Measurements from ENCODE around the gene DICER1. TPM values are rescaled to one million over a fixed set of nuclear protein-coding genes. Genes with fewer than 3 reads are reported as not detected.

The DICER1 gene
- total RNA-seq, 2 experiments from 2014 or later: 39.9 to 40.9 TPM

DNA sequence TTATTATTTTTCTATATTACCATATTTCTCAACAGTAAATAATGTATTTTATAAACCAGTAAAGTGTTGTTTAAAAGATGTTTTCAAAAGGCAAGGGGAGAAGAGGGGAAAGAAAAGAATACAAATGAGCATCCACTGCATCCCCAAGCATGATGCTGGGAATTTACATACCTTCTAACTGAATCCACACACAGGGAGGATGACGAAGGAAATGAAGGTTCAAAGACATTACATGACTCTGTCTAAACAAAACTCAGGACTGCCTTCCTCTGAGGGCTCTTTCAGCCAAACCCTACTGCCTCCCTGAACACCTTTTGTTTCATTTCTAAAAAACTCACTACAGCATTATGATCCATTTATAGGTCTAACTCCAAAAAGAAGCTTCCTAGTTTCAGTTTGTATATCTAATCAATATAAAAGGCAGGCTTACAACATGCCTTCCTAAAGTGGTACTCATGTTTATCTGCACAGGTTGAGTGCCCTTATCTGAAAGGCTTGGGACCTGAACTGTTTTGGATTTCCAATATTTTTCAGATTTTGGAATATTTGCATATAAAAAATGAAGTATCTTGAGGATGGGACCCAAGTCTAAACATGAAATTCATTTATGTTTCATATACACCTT is 30.3 kb downstream of the DICER1 start:
- no peak overlapping the region for H3K27ac Mint-ChIP-seq
- intact Hi-C loops (cut with micrococcal nuclease): no loop called here
- no peak for DNase-seq
- ChIA-PET POLR2A (no interaction called here), CTCF (no interaction called here)
- peaks cover 51% of the 10 kb centered on the region for H3K36me3 Mint-ChIP-seq
- peaks cover 28% of the 10 kb centered on the region for H3K4me1 Mint-ChIP-seq (ENCODE audit: low read depth)
- no peak overlapping the region for H3K4me3 Mint-ChIP-seq
- no peaks in the 10 kb centered on the region for H3K27me3 Mint-ChIP-seq
- H3K9me3 Mint-ChIP-seq: no peaks in the 10 kb centered on the region

DNA sequence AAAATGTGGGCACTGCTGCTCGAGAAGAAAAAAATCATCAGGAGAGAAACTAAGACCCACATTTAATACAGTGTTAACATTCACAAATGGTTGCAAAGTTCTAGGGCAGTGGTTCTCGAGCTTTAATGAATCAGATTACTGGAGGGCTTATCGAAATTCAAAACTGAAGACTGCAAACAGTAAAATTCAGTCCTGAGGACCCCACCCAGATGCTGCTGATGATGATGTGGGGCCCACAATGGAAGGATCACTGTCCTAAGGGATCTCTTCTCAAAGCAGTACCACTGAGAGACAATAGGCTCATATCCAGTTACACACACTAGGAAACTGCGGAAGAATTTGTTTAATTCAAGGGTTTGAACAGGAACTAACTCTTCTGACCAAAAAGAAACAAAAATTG is 31.4 kb downstream of the DICER1 start:
- peaks cover 50% of the 10 kb centered on the region for H3K36me3 Mint-ChIP-seq
- POLR2A ChIA-PET: no interaction called here
- no peak overlapping the region for H3K27ac Mint-ChIP-seq
- intact Hi-C loops (cut with micrococcal nuclease): no loop called here
- CTCF ChIA-PET: no interaction called here
- H3K4me1 Mint-ChIP-seq (ENCODE audit: low read depth): peaks cover 26% of the 10 kb centered on the region
- no peak for DNase-seq
- H3K27me3 Mint-ChIP-seq: no peaks in the 10 kb centered on the region
- H3K4me3 Mint-ChIP-seq: no peak overlapping the region
- H3K9me3 Mint-ChIP-seq: no peaks in the 10 kb centered on the region

DNA sequence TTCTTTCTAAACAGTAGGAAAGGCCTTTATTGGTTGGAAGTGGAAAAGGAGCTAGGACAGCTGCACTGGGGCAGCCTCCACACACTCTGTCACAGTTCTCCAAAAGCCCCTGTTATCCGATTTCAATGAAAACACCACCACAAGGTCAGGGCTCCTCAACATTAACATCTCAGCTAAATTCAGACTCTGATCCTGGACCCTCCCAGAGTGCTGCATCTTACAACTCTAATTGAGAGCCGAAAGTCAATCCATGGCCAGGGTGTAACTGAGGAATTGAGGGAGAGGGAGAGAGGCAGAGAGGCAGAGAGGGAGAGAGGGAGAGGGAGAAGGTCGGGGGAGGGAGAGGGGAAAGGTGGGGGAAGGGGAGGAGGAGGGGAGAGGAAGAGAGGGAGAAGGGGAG is 32.1 kb downstream of the DICER1 start:
- Mint-ChIP-seq H3K27ac (no peak overlapping the region), H3K27me3 (no peaks in the 10 kb centered on the region), H3K9me3 (no peaks in the 10 kb centered on the region), H3K4me3 (no peak overlapping the region), H3K4me1 (ENCODE audit: low read depth) (peaks cover 23% of the 10 kb centered on the region), H3K36me3 (peaks cover 49% of the 10 kb centered on the region)
- ChIA-PET CTCF (no interaction called here), POLR2A (no interaction called here)
- intact Hi-C loops (cut with micrococcal nuclease): no loop called here
- no peak for DNase-seq

DNA sequence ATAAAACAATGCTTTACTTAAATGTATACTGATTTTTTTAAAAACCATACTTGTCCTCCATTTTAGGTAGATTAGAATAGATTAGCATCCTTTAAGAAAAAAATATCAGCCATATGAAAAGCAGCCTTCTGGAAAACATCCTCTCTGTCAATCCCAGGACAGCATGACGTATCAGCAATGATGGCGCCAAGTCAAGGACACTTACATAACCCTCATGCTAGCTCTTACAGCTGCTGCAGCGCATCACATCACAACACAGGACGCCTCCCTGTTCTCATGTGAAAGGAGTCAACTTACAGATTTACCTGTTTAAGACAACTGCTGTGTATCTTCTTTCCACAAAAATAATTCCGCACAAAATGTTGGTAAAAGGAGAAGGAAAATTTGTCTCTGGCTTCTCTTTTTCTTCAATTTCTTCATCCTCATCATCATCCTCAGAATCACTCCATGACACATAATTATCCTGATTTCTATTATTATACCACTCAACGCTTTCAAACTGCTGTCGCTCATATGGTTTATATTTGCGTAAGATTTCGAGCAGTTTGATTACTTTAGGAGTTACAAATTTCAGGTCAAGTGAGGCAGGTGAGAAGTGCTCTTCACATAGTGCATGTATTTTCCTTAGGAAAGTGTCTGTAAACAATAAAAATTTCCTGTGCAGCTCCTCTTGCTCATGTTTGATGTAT is 33.3 kb downstream of the DICER1 start:
- DNase-seq: no peak
- H3K9me3 Mint-ChIP-seq: no peaks in the 10 kb centered on the region

DNA sequence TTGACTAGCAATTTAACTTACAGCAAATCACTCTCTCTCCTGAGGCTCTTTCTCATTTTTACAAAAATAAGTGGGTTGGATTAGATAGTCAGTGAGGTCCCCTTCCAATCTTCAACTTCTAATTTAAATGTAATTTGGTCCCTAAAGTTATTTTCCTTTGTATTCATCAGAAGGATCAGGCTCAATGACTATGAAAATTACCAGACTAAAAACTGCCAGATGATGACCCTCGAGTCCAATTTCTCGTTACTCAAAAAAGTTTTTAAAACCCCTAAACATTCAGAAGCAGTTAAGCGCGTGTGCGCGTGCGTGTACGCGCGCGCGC is 34.7 kb downstream of the DICER1 start:
- Mint-ChIP-seq H3K36me3 (peaks cover 32% of the 10 kb centered on the region), H3K4me1 (ENCODE audit: low read depth) (peaks cover 2% of the 10 kb centered on the region), H3K9me3 (no peaks in the 10 kb centered on the region), H3K4me3 (no peak overlapping the region), H3K27me3 (no peaks in the 10 kb centered on the region), H3K27ac (no peak overlapping the region)
- POLR2A ChIA-PET: no interaction called here
- CTCF ChIA-PET: no interaction called here
- intact Hi-C loops (cut with micrococcal nuclease): no loop called here
- no peak for DNase-seq

More for the DNA sequence above, 33.3 kb downstream of the DICER1 start:
- Mint-ChIP-seq H3K36me3 (peaks cover 42% of the 10 kb centered on the region), H3K4me3 (no peak overlapping the region), H3K27me3 (no peaks in the 10 kb centered on the region), H3K4me1 (ENCODE audit: low read depth) (peaks cover 14% of the 10 kb centered on the region), H3K27ac (no peak overlapping the region)
- intact Hi-C loops (cut with micrococcal nuclease): no loop called here
- CTCF ChIA-PET: no interaction called here
- POLR2A ChIA-PET: no interaction called here

DNA sequence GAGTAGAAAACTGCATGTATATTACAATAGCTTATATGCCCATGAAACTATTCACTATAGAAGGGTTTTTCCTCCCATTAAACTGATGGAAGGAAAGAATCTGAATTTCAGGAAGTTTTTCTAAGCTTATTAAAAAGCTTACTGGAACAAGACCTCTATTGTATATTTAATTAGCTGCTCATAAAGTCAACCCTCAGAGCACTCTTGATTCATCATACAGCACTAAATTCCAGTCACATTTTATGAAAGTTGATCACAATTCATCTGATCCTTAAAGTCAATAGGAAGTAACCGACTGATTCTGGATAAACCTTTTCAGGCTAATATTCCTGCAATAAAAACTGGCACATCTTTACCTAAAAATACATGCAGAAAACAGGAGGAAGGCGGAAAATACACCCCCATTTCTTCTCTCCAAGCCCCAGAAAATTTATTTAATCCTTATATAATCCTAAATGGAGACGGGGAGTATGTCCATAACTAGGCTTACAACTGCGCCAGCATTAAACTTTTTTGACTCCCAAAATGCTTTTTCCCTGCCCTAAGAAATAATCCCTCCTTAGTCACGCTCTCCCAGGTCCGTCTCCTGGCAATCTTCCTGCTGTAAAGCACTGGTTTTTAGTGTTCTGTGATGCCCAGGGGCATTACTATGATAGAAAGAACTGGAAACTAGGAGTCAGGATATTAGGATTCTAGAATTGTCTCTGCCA is 35.3 kb downstream of the DICER1 start:
- no peak for DNase-seq
- H3K4me3 Mint-ChIP-seq: no peak overlapping the region
- ChIA-PET POLR2A (no interaction called here), CTCF (interaction anchor here (1.2 kb wide), 1 partner anchor 11 kb away, joined by 3 read pairs; no protein-coding TSS in a partner anchor)
- H3K9me3 Mint-ChIP-seq: no peaks in the 10 kb centered on the region
- H3K36me3 Mint-ChIP-seq: peaks cover 32% of the 10 kb centered on the region
- H3K27ac Mint-ChIP-seq: no peak overlapping the region
- H3K27me3 Mint-ChIP-seq: no peaks in the 10 kb centered on the region
- intact Hi-C loops (cut with micrococcal nuclease): no loop called here
- peaks cover 2% of the 10 kb centered on the region for H3K4me1 Mint-ChIP-seq (ENCODE audit: low read depth)

DNA sequence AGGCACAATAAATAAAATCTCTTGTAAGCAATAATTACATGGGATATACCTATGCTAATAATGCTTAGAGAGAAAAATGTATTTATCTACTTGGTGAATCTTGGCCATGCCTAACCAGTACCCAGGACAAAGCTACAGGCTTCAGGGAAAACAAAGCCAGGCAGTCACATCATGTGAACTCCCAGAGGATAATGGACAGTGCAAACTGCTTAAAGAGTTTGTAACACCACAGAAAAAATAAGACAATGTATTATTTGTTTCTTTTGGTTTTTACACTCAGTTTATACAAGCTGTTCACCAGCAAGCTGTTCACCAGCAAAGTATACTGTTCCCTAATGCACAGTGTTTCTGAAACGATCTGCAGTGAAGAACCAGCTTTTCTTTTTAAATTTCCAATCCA is 38.0 kb downstream of the DICER1 start:
- Mint-ChIP-seq H3K4me3 (no peak overlapping the region), H3K27ac (no peak overlapping the region), H3K27me3 (no peaks in the 10 kb centered on the region), H3K4me1 (ENCODE audit: low read depth) (peaks cover 2% of the 10 kb centered on the region), H3K36me3 (peaks cover 35% of the 10 kb centered on the region), H3K9me3 (no peaks in the 10 kb centered on the region)
- ChIA-PET POLR2A (no interaction called here), CTCF (interaction anchor here (1.4 kb wide), 1 partner anchor 12 kb away, joined by 3 read pairs; no protein-coding TSS in a partner anchor)
- no peak for DNase-seq
- intact Hi-C loops (cut with micrococcal nuclease): no loop called here

DNA sequence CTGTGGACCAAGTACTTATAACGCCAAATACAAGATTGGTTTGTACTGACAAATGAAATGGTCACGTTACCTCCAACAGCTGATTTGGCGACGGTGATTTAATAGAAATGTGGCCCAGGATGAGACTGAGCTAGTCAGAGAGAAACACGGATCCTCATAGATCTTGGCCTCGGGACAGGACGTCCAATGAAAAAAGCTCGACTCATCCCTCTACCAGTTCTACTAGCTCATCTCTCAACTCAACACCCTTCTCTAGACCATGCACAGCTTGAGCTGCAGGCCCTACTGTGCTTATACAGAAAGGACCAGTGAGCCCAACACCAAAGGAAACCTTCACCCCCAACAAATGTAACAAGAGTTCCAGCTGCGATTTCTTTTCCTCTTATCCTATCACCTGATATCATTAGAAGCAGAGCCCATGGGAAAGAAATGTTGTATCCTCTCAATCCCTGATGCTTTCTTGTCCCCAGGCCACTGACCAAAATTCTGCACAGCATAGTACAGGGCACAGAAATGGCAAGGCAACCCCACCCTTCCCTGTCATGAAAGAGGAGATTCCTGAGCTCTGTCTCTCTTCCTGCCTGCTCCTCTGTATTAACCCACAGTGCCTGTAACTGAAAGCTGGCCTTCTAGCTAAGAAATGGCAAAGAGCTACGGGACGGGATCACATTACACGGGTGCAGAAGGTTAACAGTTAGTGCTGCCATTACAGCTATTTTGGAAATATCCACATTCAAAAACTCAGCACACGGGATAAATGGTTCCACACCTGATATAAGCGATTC is 39.2 kb downstream of the DICER1 start:
- Mint-ChIP-seq H3K4me3 (no peak overlapping the region), H3K9me3 (no peaks in the 10 kb centered on the region), H3K27me3 (no peaks in the 10 kb centered on the region), H3K36me3 (peaks cover 30% of the 10 kb centered on the region), H3K4me1 (ENCODE audit: low read depth) (peaks cover 2% of the 10 kb centered on the region), H3K27ac (no peak overlapping the region)
- POLR2A ChIA-PET: no interaction called here
- CTCF ChIA-PET: interaction anchor here (0.6 to 1.4 kb wide), 3 partner anchors 242 to 429 kb away, joined by 3 to 5 read pairs (median 3); no protein-coding TSS in a partner anchor
- no peak for DNase-seq
- intact Hi-C loops (cut with micrococcal nuclease): no loop called here

DNA sequence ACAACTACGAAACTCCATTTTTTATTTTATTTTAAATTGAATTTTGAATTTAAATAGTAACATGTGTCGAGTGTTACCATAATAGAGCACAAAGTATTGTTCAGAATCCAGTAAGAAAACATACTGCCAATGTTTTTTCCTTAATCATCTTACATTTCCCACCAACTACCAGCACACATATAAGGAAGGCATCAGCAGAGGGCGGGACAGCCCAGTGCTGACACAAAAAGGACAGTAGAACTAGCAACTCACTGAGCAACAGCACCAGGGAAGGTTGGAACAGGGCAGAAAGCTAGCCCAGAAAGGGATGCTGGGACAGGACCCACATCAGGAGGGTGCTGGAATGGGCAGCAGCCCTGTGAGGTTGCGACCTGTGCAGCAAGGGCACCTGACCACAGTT is 43.9 kb downstream of the DICER1 start:
- DNase-seq: no peak
- H3K27me3 Mint-ChIP-seq: no peaks in the 10 kb centered on the region
- no peaks in the 10 kb centered on the region for H3K9me3 Mint-ChIP-seq
- H3K4me3 Mint-ChIP-seq: no peak overlapping the region
- intact Hi-C loops (cut with micrococcal nuclease): no loop called here
- ChIA-PET POLR2A (no interaction called here), CTCF (no interaction called here)
- H3K36me3 Mint-ChIP-seq: peaks cover 30% of the 10 kb centered on the region
- H3K27ac Mint-ChIP-seq: no peak overlapping the region
- no peaks in the 10 kb centered on the region for H3K4me1 Mint-ChIP-seq (ENCODE audit: low read depth)

DNA sequence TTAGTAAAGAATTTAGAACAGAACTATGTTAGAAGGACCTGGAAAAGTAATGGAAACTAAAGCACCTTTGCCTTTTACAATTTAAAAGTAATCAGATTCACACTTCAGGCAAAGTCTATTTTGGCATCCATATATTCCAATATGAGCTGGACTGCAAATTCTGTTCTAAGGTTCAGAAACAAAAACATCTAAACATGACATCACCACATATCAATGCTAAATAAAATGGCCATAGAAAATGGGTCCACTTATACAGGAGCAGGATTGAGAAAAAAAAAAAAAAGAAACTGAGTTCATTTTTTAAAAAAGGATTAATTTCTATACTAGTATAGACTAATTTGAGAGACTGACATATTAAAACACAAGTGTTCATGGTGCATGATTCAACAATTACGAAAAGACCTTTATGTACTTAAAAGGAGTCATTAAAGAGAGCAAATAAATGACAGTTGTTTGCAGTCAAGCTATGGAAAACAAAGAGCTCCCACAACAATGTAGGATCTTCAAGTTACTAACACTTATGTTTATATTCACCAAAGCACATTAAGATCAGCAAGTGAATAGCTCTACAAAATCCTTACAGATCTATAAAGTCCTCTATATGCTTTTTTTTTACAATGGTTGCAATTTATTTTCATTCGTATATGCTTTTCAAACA is 45.7 kb downstream of the DICER1 start:
- no peaks in the 10 kb centered on the region for H3K9me3 Mint-ChIP-seq
- H3K36me3 Mint-ChIP-seq: peaks cover 45% of the 10 kb centered on the region
- H3K4me1 Mint-ChIP-seq (ENCODE audit: low read depth): no peaks in the 10 kb centered on the region
- H3K27me3 Mint-ChIP-seq: no peaks in the 10 kb centered on the region
- no peak overlapping the region for H3K4me3 Mint-ChIP-seq
- intact Hi-C loops (cut with micrococcal nuclease): no loop called here
- POLR2A ChIA-PET: no interaction called here
- CTCF ChIA-PET: interaction anchor here (1.0 to 1.4 kb wide), 3 partner anchors 10 to 250 kb away, joined by 3 read pairs; no protein-coding TSS in a partner anchor
- no peak for DNase-seq
- no peak overlapping the region for H3K27ac Mint-ChIP-seq

DNA sequence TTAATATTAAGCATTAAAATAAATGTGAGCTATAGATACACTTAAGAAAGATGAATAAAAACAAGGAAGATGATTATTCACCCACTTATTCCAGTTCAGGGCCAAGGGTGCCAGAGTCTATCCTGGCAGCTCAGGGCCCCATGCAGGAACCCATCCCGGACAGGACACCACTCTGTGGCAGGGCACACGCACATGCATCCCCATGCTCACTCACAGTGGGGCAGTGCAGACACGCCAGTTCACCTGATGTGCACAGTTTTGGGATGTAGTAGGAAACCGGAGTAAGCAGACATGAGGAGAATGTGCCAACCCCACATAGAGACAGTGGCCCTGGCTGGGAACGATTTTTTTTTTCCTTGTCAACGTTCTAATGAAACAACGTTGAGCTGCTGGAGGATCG is 47.2 kb downstream of the DICER1 start:
- intact Hi-C loops (cut with micrococcal nuclease): no loop called here
- no peak overlapping the region for H3K27ac Mint-ChIP-seq
- peaks cover 41% of the 10 kb centered on the region for H3K36me3 Mint-ChIP-seq
- no peaks in the 10 kb centered on the region for H3K27me3 Mint-ChIP-seq
- H3K4me3 Mint-ChIP-seq: no peak overlapping the region
- H3K9me3 Mint-ChIP-seq: no peaks in the 10 kb centered on the region
- CTCF ChIA-PET: interaction anchor here (1.0 kb wide), 1 partner anchor 252 kb away, joined by 4 read pairs; no protein-coding TSS in a partner anchor
- no peaks in the 10 kb centered on the region for H3K4me1 Mint-ChIP-seq (ENCODE audit: low read depth)
- DNase-seq: no peak
- POLR2A ChIA-PET: no interaction called here

DNA sequence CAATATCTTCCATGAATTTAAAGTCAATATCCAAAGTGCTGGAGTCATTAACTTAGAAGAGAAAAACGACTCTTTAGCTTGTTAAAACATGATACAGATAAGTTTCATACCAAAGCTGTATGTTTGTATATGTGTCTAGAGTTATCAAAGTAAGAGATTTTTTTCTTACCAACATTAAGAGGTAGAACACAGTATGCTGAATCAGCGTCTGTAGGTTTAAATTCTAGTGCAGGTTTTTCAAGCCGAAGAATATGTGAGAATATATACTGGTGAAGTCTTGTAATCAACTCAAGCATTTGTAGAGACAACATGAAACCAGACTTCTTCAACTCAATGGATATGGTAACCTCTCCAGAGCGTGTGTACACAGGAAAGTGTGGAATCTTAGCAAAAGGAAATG is 49.6 kb downstream of the DICER1 start:
- H3K9me3 Mint-ChIP-seq: no peaks in the 10 kb centered on the region
- H3K27me3 Mint-ChIP-seq: no peaks in the 10 kb centered on the region
- peaks cover 45% of the 10 kb centered on the region for H3K36me3 Mint-ChIP-seq
- H3K4me1 Mint-ChIP-seq (ENCODE audit: low read depth): no peaks in the 10 kb centered on the region
- no peak overlapping the region for H3K4me3 Mint-ChIP-seq
- POLR2A ChIA-PET: no interaction called here
- intact Hi-C loops (cut with micrococcal nuclease): no loop called here
- CTCF ChIA-PET: interaction anchor here (1.1 kb wide), 1 partner anchor 12 kb away, joined by 3 read pairs; no protein-coding TSS in a partner anchor
- no peak overlapping the region for H3K27ac Mint-ChIP-seq
- DNase-seq: no peak

Data from activated CD4-positive, alpha-beta memory T cell treated with anti-CD3 and anti-CD28 coated beads for 36 hours (primary cell).